MM.1S (cell line): ENCODE measurements around the gene PRSS16.
"Not testable (repeated sequence)": the region's sequence is repeated elsewhere in the genome, so short reads cannot be mapped to it uniquely, and the experiment has no call there.

Experiments used
- DNase-seq: peaks from one replicate; pipeline ENCODE4 v3.0.0-alpha.2; 2015
- H2AFZ ChIP-seq: fragments of 300-600 bp; sonication (generic); 2 replicates; pipeline ENCODE4 v1.6.0; 2016; ENCODE audit warnings: antibody characterized with exemption, low read length
- H3F3A ChIP-seq: fragments of 300-600 bp; sonication (generic); 2 replicates; pipeline ENCODE4 v1.6.1; 2016; ENCODE audit warnings: mild to moderate bottlenecking, antibody characterized with exemption, low read length, moderate library complexity, mixed read lengths; ENCODE audit not compliant: insufficient read depth
- H3K27ac ChIP-seq: fragments of 300-600 bp; sonication (generic); 2 replicates; pipeline ENCODE4 v1.5.1; 2016; ENCODE audit warnings: mild to moderate bottlenecking, low read length
- H3K27me3 ChIP-seq: fragments of 300-600 bp; sonication (generic); replicated peaks from 2 replicates; pipeline ENCODE4 v1.6.0; 2016; ENCODE audit warnings: low read length; ENCODE audit not compliant: insufficient read depth
- H3K36me3 ChIP-seq: fragments of 300-600 bp; sonication (generic); replicated peaks from 2 replicates; pipeline ENCODE4 v1.6.1; 2016; ENCODE audit warnings: mild to moderate bottlenecking, low read length, mixed read lengths; ENCODE audit not compliant: insufficient read depth
- H3K4me1 ChIP-seq: fragments of 300-600 bp; sonication (generic); 2 replicates; pipeline ENCODE4 v1.6.1; 2016; ENCODE audit warnings: low read length, mixed read lengths
- H3K4me2 ChIP-seq: fragments of 300-600 bp; sonication (generic); 2 replicates; pipeline ENCODE4 v1.6.0; 2016; ENCODE audit warnings: low read depth, low read length
- H3K4me3 ChIP-seq: fragments of 300-600 bp; sonication (generic); 2 replicates; pipeline ENCODE4 v1.5.1; 2016; ENCODE audit warnings: low read length, mixed read lengths
- H3K79me2 ChIP-seq: fragments of 300-600 bp; sonication (generic); 2 replicates; pipeline ENCODE4 v1.6.1; 2016; ENCODE audit warnings: mixed run types, low read length, mixed read lengths
- H3K9ac ChIP-seq: fragments of 300-600 bp; sonication (generic); 2 replicates; pipeline ENCODE4 v1.6.1; 2016; ENCODE audit warnings: low read length, mixed read lengths
- H3K9me2 ChIP-seq: fragments of 300-600 bp; sonication (generic); replicated peaks from 2 replicates; pipeline ENCODE4 v1.6.1; 2016; ENCODE audit warnings: mild to moderate bottlenecking, low read length, mixed read lengths; ENCODE audit not compliant: insufficient read depth
- H3K9me3 ChIP-seq: fragments of 300-600 bp; sonication (generic); replicated peaks from 2 replicates; pipeline ENCODE4 v1.6.1; 2016; ENCODE audit warnings: mild to moderate bottlenecking, low read length, mixed read lengths; ENCODE audit not compliant: insufficient read depth
- H4K20me1 ChIP-seq: fragments of 300-600 bp; sonication (generic); 2 replicates; pipeline ENCODE4 v1.6.1; 2016; ENCODE audit warnings: mild to moderate bottlenecking, low read length, moderate library complexity, mixed read lengths; ENCODE audit not compliant: insufficient read depth
- CTCF ChIP-seq: fragments of 300-600 bp; sonication (generic); IDR thresholded peaks from 2 replicates; pipeline ENCODE4 v1.5.1; 2016; ENCODE audit warnings: antibody characterized with exemption, low read length, mixed read lengths
- EZH2 ChIP-seq: fragments of 300-600 bp; sonication (generic); optimal IDR thresholded peaks from 2 replicates; pipeline ENCODE3; 2017; ENCODE audit warnings: low read depth, mild to moderate bottlenecking, antibody characterized with exemption, low read length, mixed read lengths
- EZH2phosphoT487 ChIP-seq: fragments of 300-600 bp; sonication (generic); IDR thresholded peaks from 2 replicates; pipeline ENCODE4 v1.6.1; 2018; ENCODE audit warnings: antibody characterized with exemption, low read length

The PRSS16 gene

GRCh38 chr6:27213544-27214125, 33.9 kb upstream of the PRSS16 start:
- Histone ChIP-seq H3K9ac (no peak overlapping the region), H3K79me2 (no peaks in the 10 kb centered on the region), H3K4me3 (no peak overlapping the region), H4K20me1 (no peaks in the 10 kb centered on the region), H3K4me1 (no peaks in the 10 kb centered on the region), H3K9me2 (no peaks in the 10 kb centered on the region), H2AFZ (no peak overlapping the region), H3K9me3 (no peaks in the 10 kb centered on the region), H3K36me3 (no peaks in the 10 kb centered on the region), H3K4me2 (no peak overlapping the region), H3K27me3 (no peaks in the 10 kb centered on the region), H3K27ac (no peak overlapping the region), H3F3A (no peaks in the 10 kb centered on the region)
- TF ChIP-seq EZH2phosphoT487 (no peak), CTCF (no peak), EZH2 (no peak)
- no peak for DNase-seq

- Histone ChIP-seq H3K79me2 (no peaks in the 10 kb centered on the region), H3K36me3 (no peaks in the 10 kb centered on the region), H3K4me1 (no peaks in the 10 kb centered on the region), H3K27me3 (no peaks in the 10 kb centered on the region), H3K9me3 (no peaks in the 10 kb centered on the region), H3K4me2 (no peak overlapping the region), H2AFZ (no peak overlapping the region), H3K9ac (no peak overlapping the region), H3F3A (no peaks in the 10 kb centered on the region), H3K4me3 (no peak overlapping the region), H4K20me1 (no peaks in the 10 kb centered on the region), H3K9me2 (no peaks in the 10 kb centered on the region), H3K27ac (no peak overlapping the region)
- no peak for DNase-seq
- TF ChIP-seq CTCF (no peak), EZH2 (no peak), EZH2phosphoT487 (no peak)
Observed at GRCh38 chr6:27214126-27214601, 33.3 kb upstream of the PRSS16 start.

- Histone ChIP-seq H4K20me1 (no peaks in the 10 kb centered on the region), H3K27ac (no peak overlapping the region), H3K4me1 (no peaks in the 10 kb centered on the region), H3K36me3 (no peaks in the 10 kb centered on the region), H2AFZ (no peak overlapping the region), H3K9me3 (no peaks in the 10 kb centered on the region), H3K79me2 (no peaks in the 10 kb centered on the region), H3K27me3 (no peaks in the 10 kb centered on the region), H3K9ac (no peak overlapping the region), H3K4me2 (no peak overlapping the region), H3K9me2 (no peaks in the 10 kb centered on the region), H3F3A (no peaks in the 10 kb centered on the region), H3K4me3 (no peak overlapping the region)
- DNase-seq, result no peak
- TF ChIP-seq EZH2phosphoT487 (no peak), CTCF (no peak)
Observed at GRCh38 chr6:27216874-27217273, 30.6 kb upstream of the PRSS16 start.

GRCh38 chr6:27222971-27223370, 24.5 kb upstream of the PRSS16 start:
- not testable (repeated sequence) for DNase-seq, H3K4me1 ChIP-seq, H4K20me1 ChIP-seq, H3K9me3 ChIP-seq, H3K9me2 ChIP-seq, H3K4me3 ChIP-seq, H3K27ac ChIP-seq, H3K9ac ChIP-seq, H3K4me2 ChIP-seq, H3K27me3 ChIP-seq, H3K36me3 ChIP-seq, H3F3A ChIP-seq, H2AFZ ChIP-seq, H3K79me2 ChIP-seq
